Coronary artery (tissue), 2 donors: Measurements from ENCODE around the gene ZNF483.

ENCODE experiments used
- DNase-seq: peaks from one replicate; pipeline ENCODE4 v3.0.0-alpha.2; 2017; ENCODE audit warnings: low spot score
- H3K27ac ChIP-seq, 2 donors: fragments of 200-600 bp; sonication (generic); one replicate each; pipeline ENCODE4 v1.5.1; 2016 to 2019
- H3K4me3 ChIP-seq: fragments of 200-600 bp; sonication (generic); 2 replicates; pipeline ENCODE4 v1.5.1; 2016; ENCODE audit warnings: mild to moderate bottlenecking, moderate library complexity
- CTCF ChIP-seq: fragments of 200-600 bp; sonication (generic); IDR thresholded peaks from one replicate; pipeline ENCODE4 v1.5.1; 2019; ENCODE audit warnings: antibody characterized with exemption

Gene ZNF483

GRCh38 chr9:111586378-111586777 lies 61.4 kb downstream of the ZNF483 start:
- no peak for DNase-seq
- Histone ChIP-seq H3K27ac (no peak overlapping the region), H3K4me3 (no peak overlapping the region)
- TF ChIP-seq CTCF = no peak

- DNase-seq = no peak
- H3K4me3 ChIP-seq = no peak overlapping the region
- no peak for TF ChIP-seq CTCF
- H3K27ac ChIP-seq = no peak overlapping the region
These were observed 63.9 kb downstream of the ZNF483 start for GRCh38 chr9:111588846-111589245.

GRCh38 chr9:111597852-111598732 lies 73.1 kb downstream of the ZNF483 start:
- TF ChIP-seq CTCF = peak; percentile 65
- peak; percentile 78 for DNase-seq
- H3K27ac ChIP-seq = peak overlapping the region; percentile 58 to 91

GRCh38 chr9:111598733-111599091 lies 73.7 kb downstream of the ZNF483 start:
- DNase-seq = peak; percentile 74
- no peak for TF ChIP-seq CTCF
- peak overlapping the region; percentile 58 to 91 for H3K27ac ChIP-seq
- H3K4me3 ChIP-seq = peak overlapping the region; percentile 86

More at GRCh38 chr9:111597852-111598732, 73.1 kb downstream of the ZNF483 start:
- H3K4me3 ChIP-seq = peak overlapping the region; percentile 86

- Histone ChIP-seq H3K4me3 (peak within 1 kb of the TSS; percentile 86), H3K27ac (peak within 1 kb of the TSS; percentile 58 to 91)
- TF ChIP-seq CTCF = no peak
- peak; percentile 90 for DNase-seq
These were observed 74.3 kb downstream of the ZNF483 start, which contains the start of gene PTGR1 for GRCh38 chr9:111599092-111599954. Gene PTGR1 (minus strand): TSS chr9:111599647. CDS start chr9:111597422, 2,225 bp downstream.

GRCh38 chr9:111599955-111600343 lies 75.0 kb downstream of the ZNF483 start:
- TF ChIP-seq CTCF = no peak
- DNase-seq = no peak
- Histone ChIP-seq H3K4me3 (peak overlapping the region; percentile 86), H3K27ac (peak overlapping the region in 1 of 2 donors; percentile 91)
